GM21526 (cell line): ENCODE data around the gene SYS1.

Experiments used
- ATAC-seq: cut with Tn5 transposase; IDR thresholded peaks from one replicate; pipeline ENCODE4 v1.9.1; 2021; ENCODE audit warnings: moderate library complexity; ENCODE audit not compliant: unreplicated experiment, low FRiP score

SYS1 gene

GRCh38 chr20:45354423-45355208, 8.3 kb upstream of the SYS1 start:
- no peak for ATAC-seq

GRCh38 chr20:45355209-45356084, 7.5 kb upstream of the SYS1 start:
- ATAC-seq = no peak

GRCh38 chr20:45358282-45359068, 4.5 kb upstream of the SYS1 start:
- no peak for ATAC-seq

- ATAC-seq = no peak
Measured at GRCh38 chr20:45359069-45359405, 3.9 kb upstream of the SYS1 start.

GRCh38 chr20:45359406-45360148, 3.4 kb upstream of the SYS1 start:
- ATAC-seq = no peak

- ATAC-seq = no peak
Measured at GRCh38 chr20:45361793-45362192, 1.2 kb upstream of the SYS1 start.

- ATAC-seq = no peak
Measured at GRCh38 chr20:45363611-45364492, 896 bp downstream of the SYS1 start.

GRCh38 chr20:45365444-45365970, 2.6 kb downstream of the SYS1 start:
- no peak for ATAC-seq

- ATAC-seq = no peak
Measured at GRCh38 chr20:45366192-45366591, 3.2 kb downstream of the SYS1 start.

GRCh38 chr20:45366631-45367030, 3.7 kb downstream of the SYS1 start:
- no peak for ATAC-seq

GRCh38 chr20:45367126-45367525, 4.2 kb downstream of the SYS1 start:
- ATAC-seq = no peak

GRCh38 chr20:45368221-45368980, 5.4 kb downstream of the SYS1 start:
- peak; percentile 82 for ATAC-seq

GRCh38 chr20:45370571-45371160, 7.7 kb downstream of the SYS1 start:
- no peak for ATAC-seq

- ATAC-seq = no peak
Measured at GRCh38 chr20:45372241-45372640, 9.3 kb downstream of the SYS1 start.

GRCh38 chr20:45372646-45373352, 9.8 kb downstream of the SYS1 start:
- no peak for ATAC-seq

GRCh38 chr20:45373353-45374100, 10.6 kb downstream of the SYS1 start:
- peak; percentile 62 for ATAC-seq

- no peak for ATAC-seq
Measured at GRCh38 chr20:45374101-45374467, 11.1 kb downstream of the SYS1 start.
